A549 (cell line): Measurements from ENCODE around the gene MAD1L1. TPM values are rescaled to one million over a fixed set of nuclear protein-coding genes. Genes with fewer than 3 reads are reported as not detected.

Experiments used
- ATAC-seq, 2 experiments: fragments of 200-7000 bp in 1 of 2; fragments of >200 bp in 1 of 2; cut with Nextera tagmentation in 1 of 2; cut with Tn5 transposase in 1 of 2; 3 replicates each; pipeline versions ENCODE4 v1.8.0 to v1.9.1; 2018 to 2020; ENCODE audit warnings: mild to moderate bottlenecking in 1 of 2, moderate library complexity in 1 of 2
- CTCF ChIA-PET: fragments of 300-600 bp; sonication (Branson Sonifier 250); formaldehyde crosslinking; extraction: SDS; loops from one replicate; lab custom pipeline; 2021; ENCODE audit warnings: antibody characterized with exemption, inconsistent platforms; lab: Yijun Ruan, JAX
- POLR2A ChIA-PET: fragments of 350-600 bp; formaldehyde crosslinking; extraction: SDS; loops from one replicate; lab custom pipeline; 2021; ENCODE audit warnings: antibody characterized with exemption, inconsistent platforms; lab: Yijun Ruan, JAX
- DNase-seq, 2 experiments: peaks; one replicate each; pipeline versions ENCODE4 v3.0.0 to v3.0.0-alpha.2; 2011 to 2016; ENCODE audit warnings: low read depth in 1 of 2, low spot score in 1 of 2
- FAIRE-seq: peaks from 2 replicates; lab custom pipeline; 2011; peaks lifted over from hg19 to GRCh38; lab: Jason Lieb, UNC
- H3K27ac ChIP-seq, 2 experiments: fragments of >200 bp; sonication (Bioruptor Twin); formaldehyde crosslinking; 3 replicates each; pipeline ENCODE4 v1.5.1; 2016 to 2017
- H3K4me1 ChIP-seq: fragments of >200 bp; sonication (Bioruptor Twin); formaldehyde crosslinking; 3 replicates; pipeline ENCODE4 v1.6.1; 2016
- H3K4me2 ChIP-seq: fragments of >200 bp; sonication (Bioruptor Twin); formaldehyde crosslinking; 3 replicates; pipeline ENCODE4 v1.6.1; 2016
- H3K4me3 ChIP-seq: fragments of >200 bp; sonication (Bioruptor Twin); formaldehyde crosslinking; 3 replicates; pipeline ENCODE4 v1.5.1; 2016
- H3K9me3 ChIP-seq: fragments of >200 bp; sonication (Bioruptor Twin); formaldehyde crosslinking; 3 replicates; pipeline ENCODE4 v1.6.1; 2016
- BHLHE40 ChIP-seq: IDR thresholded peaks from 2 replicates; pipeline ENCODE4 v1.6.1; 2012; ENCODE audit warnings: low read depth, low read length, inconsistent platforms
- CEBPB ChIP-seq, 2 experiments: fragments of >200 bp in 1 of 2; sonication (Bioruptor Twin) in 1 of 2; formaldehyde crosslinking in 1 of 2; IDR thresholded peaks; 2 replicates each; pipeline ENCODE4 v1.6.1; 2012 to 2016
- CHD4 ChIP-seq: fragments of 200-600 bp; sonication (generic); IDR thresholded peaks from 2 replicates; pipeline ENCODE4 v1.6.1; 2016; ENCODE audit warnings: antibody characterized with exemption, mild to moderate bottlenecking, borderline replicate concordance
- FOSB ChIP-seq: fragments of 250-450 bp; sonication (Bioruptor Pico); IDR thresholded peaks from 2 replicates; pipeline ENCODE4 v1.5.0; 2020; ENCODE audit warnings: mild to moderate bottlenecking, moderate library complexity
- FOXS1 ChIP-seq: fragments of 250-450 bp; sonication (Bioruptor Pico); IDR thresholded peaks from 2 replicates; pipeline ENCODE4 v1.5.0; 2020; ENCODE audit warnings: mild to moderate bottlenecking, moderate library complexity
- GATA3 ChIP-seq: IDR thresholded peaks from 2 replicates; pipeline ENCODE4 v1.6.1; 2012; ENCODE audit warnings: borderline replicate concordance
- HDAC2 ChIP-seq: fragments of 200-600 bp; sonication (generic); IDR thresholded peaks from 2 replicates; pipeline ENCODE4 v1.6.1; 2016
- HES2 ChIP-seq: fragments of >200 bp; sonication (Bioruptor Twin); formaldehyde crosslinking; IDR thresholded peaks from 2 replicates; pipeline ENCODE4 v1.6.1; 2016
- HOXB13 ChIP-seq: fragments of 250-450 bp; sonication (Bioruptor Pico); IDR thresholded peaks from 2 replicates; pipeline ENCODE4 v1.5.0; 2020; ENCODE audit warnings: low read depth, mild to moderate bottlenecking, moderate library complexity
- JUN ChIP-seq, 2 experiments: fragments of >200 bp; sonication (Bioruptor Twin); formaldehyde crosslinking; IDR thresholded peaks; 2 replicates in 1 of 2; 3 replicates in 1 of 2; pipeline ENCODE4 v1.6.1; 2016 to 2017
- MAZ ChIP-seq: fragments of 150-350 bp; IDR thresholded peaks from 2 replicates; pipeline ENCODE4 v1.6.1; 2014; ENCODE audit warnings: antibody characterized with exemption, low read depth, low read length, borderline replicate concordance
- NPAS2 ChIP-seq: fragments of 250-450 bp; sonication (Bioruptor Pico); IDR thresholded peaks from 2 replicates; pipeline ENCODE4 v1.8.0; 2022; ENCODE audit warnings: mild to moderate bottlenecking, moderate library complexity, borderline replicate concordance
- PBX3 ChIP-seq: IDR thresholded peaks from 2 replicates; pipeline ENCODE4 v1.6.1; 2012
- PHF8 ChIP-seq: fragments of 200-600 bp; sonication (generic); IDR thresholded peaks from 2 replicates; pipeline ENCODE4 v1.6.1; 2016; ENCODE audit warnings: low read depth, mild to moderate bottlenecking, antibody characterized with exemption, moderate library complexity, borderline replicate concordance
- RARB ChIP-seq: fragments of 250-450 bp; sonication (Bioruptor Pico); IDR thresholded peaks from 2 replicates; pipeline ENCODE4 v1.8.0; 2021; ENCODE audit warnings: mild to moderate bottlenecking, moderate library complexity
- RFX5 ChIP-seq: fragments of 450-650 bp; IDR thresholded peaks from 2 replicates; pipeline ENCODE4 v1.7.1; 2014; ENCODE audit warnings: antibody characterized with exemption, mild to moderate bottlenecking, moderate library complexity
- RNF2 ChIP-seq: fragments of 200-600 bp; sonication (generic); IDR thresholded peaks from 2 replicates; pipeline ENCODE4 v1.6.1; 2016; ENCODE audit warnings: low read depth, mild to moderate bottlenecking, antibody characterized with exemption, moderate library complexity, borderline replicate concordance
- TP53 ChIP-seq: fragments of 250-450 bp; sonication (Bioruptor Pico); IDR thresholded peaks from 2 replicates; pipeline ENCODE4 v1.5.0; 2021; ENCODE audit warnings: mild to moderate bottlenecking, moderate library complexity
- ZC3H11A ChIP-seq: fragments of 450-650 bp; IDR thresholded peaks from 2 replicates; pipeline ENCODE4 v1.6.1; 2014; ENCODE audit warnings: antibody characterized with exemption, mild to moderate bottlenecking
- ZSCAN20 ChIP-seq: fragments of 250-450 bp; sonication (Bioruptor Pico); IDR thresholded peaks from 2 replicates; pipeline ENCODE4 v1.8.0; 2022; ENCODE audit warnings: mild to moderate bottlenecking, moderate library complexity
- WGBS: methylation state at CpG from one replicate; pipeline ENCODE4 v1.1.6; 2017; ENCODE audit errors: missing lambda C conversion rate; 5-methylcytosine and 5-hydroxymethylcytosine counted together
- polyA plus RNA-seq, 4 experiments: library from polyadenylated mRNA; depleted of rRNA in 3 of 4; stranded (reverse); fragments of >200 nt; fragmentation: RNase III in 1 of 4; extraction: RNeasy Plus Mini Kit Qiagen cat#74134 plus additional on column Dnase treatment in 1 of 4; gene quantifications; 2 replicates in 3 of 4; 3 replicates in 1 of 4; pipeline ENCODE4 v1.2.3, GENCODE V29; 2011 to 2017

Gene MAD1L1
- polyA plus RNA-seq, 2 of the 4 experiments (the other 2 are of a cell fraction) = 13.6 to 16.6 TPM

GRCh38 chr7:2108501-2109250 is 124.1 kb downstream of the MAD1L1 start:
- Histone ChIP-seq H3K9me3 (no peaks in the 10 kb centered on the region), H3K4me2 (no peak overlapping the region), H3K4me3 (no peak overlapping the region), H3K27ac (no peak overlapping the region), H3K4me1 (peaks cover 28% of the 10 kb centered on the region)
- DNase-seq (no peak), ATAC-seq (no peak), FAIRE-seq (no peak)
- 97% methylated on average over 22 of the region's 24 CpGs for WGBS
- ChIA-PET POLR2A (no interaction called here), CTCF (interaction anchor here (1.0 to 1.6 kb wide), 3 partner anchors 22 to 71 kb away, joined by 3 read pairs; no protein-coding TSS in a partner anchor)
- TF ChIP-seq CHD4 (no peak), HOXB13 (no peak), BHLHE40 (no peak), RFX5 (no peak), FOSB (CRISPR knock-in tag) (no peak), RARB (CRISPR knock-in tag) (no peak), FOXS1 (CRISPR knock-in tag) (no peak), GATA3 (no peak), CEBPB (IDR thresholded peaks at IDR 0.05) (no peak)

GRCh38 chr7:2108071-2108455 is 124.7 kb downstream of the MAD1L1 start:
- Histone ChIP-seq H3K4me2 (no peak overlapping the region), H3K4me3 (no peak overlapping the region), H3K4me1 (peaks cover 28% of the 10 kb centered on the region), H3K27ac (no peak overlapping the region), H3K9me3 (no peaks in the 10 kb centered on the region)
- ATAC-seq (no peak), FAIRE-seq (no peak), DNase-seq (no peak)
- no peak for TF ChIP-seq HES2
- TF ChIP-seq HDAC2 = no peak
- TF ChIP-seq BHLHE40 = no peak
- TF ChIP-seq RFX5 = no peak
- TF ChIP-seq ZC3H11A = no peak
- no peak for TF ChIP-seq TP53 (CRISPR knock-in tag)
- no peak for TF ChIP-seq NPAS2 (CRISPR knock-in tag)
- no peak for TF ChIP-seq ZSCAN20
- TF ChIP-seq JUN (IDR thresholded peaks at IDR 0.05) = no peak
- ChIA-PET POLR2A (no interaction called here), CTCF (interaction anchor here (0.8 to 1.6 kb wide), 4 partner anchors 21 to 240 kb away, joined by 3 to 4 read pairs (median 3); no protein-coding TSS in a partner anchor)
- 95% methylated on average over 9 of the region's 9 CpGs for WGBS

GRCh38 chr7:2107386-2108070 is 125.2 kb downstream of the MAD1L1 start:
- DNase-seq = no peak
- TF ChIP-seq RNF2 = no peak
- no peak for TF ChIP-seq PBX3
- TF ChIP-seq MAZ = no peak
- TF ChIP-seq PHF8 = no peak
- no peak for ATAC-seq
- no peak overlapping the region for H3K4me3 ChIP-seq
- ChIA-PET CTCF (interaction anchor here (0.8 to 1.6 kb wide), 2 partner anchors 21 to 241 kb away, joined by 3 to 4 read pairs; no protein-coding TSS in a partner anchor), POLR2A (no interaction called here)
- H3K4me2 ChIP-seq = no peak overlapping the region
- peaks cover 28% of the 10 kb centered on the region for H3K4me1 ChIP-seq
- H3K27ac ChIP-seq = no peak overlapping the region
- no peaks in the 10 kb centered on the region for H3K9me3 ChIP-seq
- 91% methylated on average over 20 of the region's 21 CpGs for WGBS
- no peak for FAIRE-seq
